GM21723 (cell line): ENCODE results near the gene THAP4.
"Not testable (repeated sequence)": the region's sequence is repeated elsewhere in the genome, so short reads cannot be mapped to it uniquely, and the experiment has no call there.

ENCODE experiments used
- ATAC-seq: cut with Tn5 transposase; IDR thresholded peaks from one replicate; pipeline ENCODE4 v1.9.1; 2021; ENCODE audit warnings: mild to moderate bottlenecking, moderate library complexity; ENCODE audit not compliant: unreplicated experiment

THAP4 gene

GRCh38 chr2:241590496-241591455, 46.2 kb downstream of the THAP4 start:
- not testable (repeated sequence) for ATAC-seq

DNA sequence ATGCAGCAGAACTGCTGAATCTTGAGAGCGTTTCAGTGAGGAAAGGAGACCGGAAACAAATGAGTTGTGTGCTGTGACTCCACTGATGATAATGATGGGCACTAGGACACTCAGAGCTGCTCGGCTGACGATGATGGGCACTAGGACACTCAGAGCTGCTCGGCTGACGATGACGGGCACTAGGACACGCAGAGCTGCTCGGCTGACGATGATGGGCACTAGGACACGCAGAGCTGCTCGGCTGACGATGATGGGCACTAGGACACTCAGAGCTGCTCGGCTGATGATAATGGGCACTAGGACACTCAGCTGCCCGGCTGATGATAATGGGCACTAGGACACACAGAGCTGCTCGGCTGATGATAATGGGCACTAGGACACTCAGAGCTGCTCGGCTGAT, 47.1 kb downstream of the THAP4 start:
- not testable (repeated sequence) for ATAC-seq

GRCh38 chr2:241586564-241587264, 50.2 kb downstream of the THAP4 start:
- no peak for ATAC-seq

DNA sequence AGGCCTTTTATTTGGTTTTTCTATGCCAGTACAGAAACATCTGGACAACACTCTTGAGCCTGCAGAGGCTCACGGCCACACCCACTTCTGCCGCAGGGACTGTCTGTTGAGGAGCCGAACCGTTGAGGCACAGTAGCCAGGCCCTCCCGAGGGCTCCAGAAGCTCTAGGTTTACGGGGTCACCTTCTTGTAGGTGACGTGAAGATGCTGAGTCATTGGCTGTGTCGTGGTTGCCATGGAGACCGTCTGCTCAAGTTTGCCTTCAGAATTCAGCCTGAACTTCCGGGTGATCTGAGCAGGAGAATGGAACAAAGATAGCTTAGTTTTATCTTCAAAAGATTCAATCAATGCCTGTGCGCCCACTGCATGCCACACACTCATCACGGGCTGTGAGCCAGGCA, 52.5 kb downstream of the THAP4 start:
- no peak for ATAC-seq

GRCh38 chr2:241582806-241583205, 54.2 kb downstream of the THAP4 start:
- no peak for ATAC-seq

GRCh38 chr2:241582328-241582727, 54.6 kb downstream of the THAP4 start:
- no peak for ATAC-seq

- no peak for ATAC-seq
Observed at GRCh38 chr2:241579281-241579680, 57.7 kb downstream of the THAP4 start.

DNA sequence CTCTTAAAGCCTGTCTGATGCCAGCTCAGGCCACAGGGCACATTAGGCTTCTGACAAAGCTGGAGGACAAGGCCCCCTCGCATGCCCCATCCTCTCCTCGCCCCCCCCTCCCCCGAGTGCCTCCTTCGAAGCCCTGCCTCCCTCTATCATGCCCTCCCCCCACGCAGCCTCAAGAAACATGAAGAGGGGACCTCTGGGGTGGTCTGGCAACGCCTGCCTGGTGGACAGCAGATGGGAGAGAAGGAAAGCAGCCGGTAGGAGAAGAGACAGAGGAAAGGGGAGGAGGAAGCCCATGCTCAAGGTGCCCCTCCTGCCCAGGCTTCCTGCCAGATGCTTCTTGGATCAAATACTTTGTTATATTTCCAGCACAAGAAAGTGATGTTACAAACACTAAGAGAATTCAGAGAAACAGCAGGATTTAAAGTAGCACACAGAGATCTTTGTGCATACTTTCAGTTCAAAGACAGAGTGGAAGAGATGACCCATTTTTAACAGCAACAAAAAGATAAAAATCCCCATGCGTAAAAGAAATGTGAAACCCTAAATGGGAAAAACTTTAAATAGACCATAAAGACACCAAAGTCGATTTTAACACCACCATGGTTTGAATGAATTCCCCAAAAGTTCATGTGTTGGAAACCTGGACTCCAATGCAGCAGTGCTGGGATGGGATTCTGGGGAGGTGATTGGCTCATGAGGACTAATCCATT, 59.4 kb downstream of the THAP4 start:
- ATAC-seq, result no peak

DNA sequence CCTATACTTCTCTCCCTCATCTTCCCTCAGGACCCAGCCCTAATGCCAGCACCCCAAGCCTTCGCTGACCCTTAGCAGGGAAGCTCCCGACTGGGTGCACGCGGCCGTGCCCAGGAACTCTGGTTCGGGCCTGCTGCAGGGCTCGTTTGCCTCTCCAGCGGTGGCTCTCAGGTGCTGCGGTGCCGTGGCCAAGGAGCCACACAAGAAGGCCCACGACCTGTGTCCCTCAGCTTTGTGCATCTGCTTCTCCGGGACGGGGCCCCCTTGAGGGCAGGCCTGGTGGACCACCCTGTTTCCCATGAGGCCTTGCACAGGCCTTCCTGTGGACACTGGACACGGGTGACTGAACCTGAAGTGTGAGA, 60.7 kb downstream of the THAP4 start:
- ATAC-seq, result no peak

DNA sequence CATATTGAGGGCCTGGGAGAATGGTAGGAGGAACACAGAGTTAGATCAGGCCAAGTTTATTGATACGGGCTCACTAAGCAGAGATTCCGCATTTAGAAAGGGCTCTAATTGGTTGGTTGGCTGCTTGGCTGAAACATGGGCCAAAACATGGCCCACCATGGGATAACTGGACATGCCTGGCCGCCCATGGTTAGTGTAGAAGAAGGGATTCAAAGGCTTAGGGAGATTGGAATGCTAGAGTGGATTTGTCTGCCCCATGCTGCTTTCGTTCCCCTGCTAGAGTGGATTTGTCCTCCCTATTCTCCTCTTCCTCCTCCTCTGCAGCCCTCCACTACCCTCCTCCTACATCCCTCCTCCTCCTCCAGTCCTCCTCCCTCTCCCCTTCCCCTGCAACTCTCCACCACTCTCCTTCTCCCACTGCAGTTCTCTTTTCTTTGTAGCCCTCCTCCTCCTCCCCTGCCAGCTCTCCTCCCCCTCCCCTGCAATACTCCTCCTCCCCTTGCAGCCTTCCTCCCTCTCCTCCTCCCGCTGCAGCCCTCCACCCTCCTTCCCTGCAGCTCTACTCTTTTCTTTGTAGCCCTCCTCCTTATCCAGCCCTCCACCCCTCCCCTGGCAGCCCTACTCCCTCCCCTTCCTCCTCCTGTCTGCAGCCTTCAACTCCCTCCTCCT, 61.2 kb downstream of the THAP4 start:
- ATAC-seq, result no peak

GRCh38 chr2:241574911-241575623, 61.9 kb downstream of the THAP4 start:
- no peak for ATAC-seq

- ATAC-seq, result no peak
Observed at GRCh38 chr2:241573741-241574140, 63.2 kb downstream of the THAP4 start.

DNA sequence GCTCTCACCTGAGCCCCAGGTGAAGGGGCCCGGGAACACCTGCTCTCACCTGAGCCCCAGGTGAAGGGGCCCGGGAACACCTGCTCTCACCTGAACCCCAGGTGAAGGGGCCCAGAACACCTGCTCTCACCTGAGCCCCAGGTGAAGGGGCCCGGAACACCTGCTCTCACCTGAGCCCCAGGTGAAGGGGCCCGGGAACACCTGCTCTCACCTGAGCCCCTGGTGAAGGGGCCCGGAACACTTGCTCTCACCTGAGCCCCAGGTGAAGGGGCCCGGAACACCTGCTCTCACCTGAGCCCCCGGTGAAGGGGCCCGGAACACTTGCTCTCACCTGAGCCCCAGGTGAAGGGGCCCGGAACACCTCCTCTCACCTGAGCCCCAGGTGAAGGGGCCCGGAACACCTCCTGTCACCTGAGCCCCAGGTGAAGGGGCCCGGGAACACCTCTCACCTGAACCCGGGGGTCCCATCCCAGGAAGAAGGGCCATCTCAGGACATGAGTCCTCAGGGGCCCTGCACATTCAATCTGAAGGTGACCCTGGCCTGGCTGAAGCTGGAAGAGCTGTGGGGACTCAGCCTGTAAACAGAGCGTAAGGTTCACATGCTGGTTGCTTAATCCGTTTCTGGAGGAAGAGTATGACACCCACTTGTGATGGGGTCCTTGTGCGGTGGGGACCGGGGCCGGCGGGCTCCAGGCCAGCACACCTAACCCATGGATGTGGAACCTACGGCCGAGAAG, 63.9 kb downstream of the THAP4 start:
- ATAC-seq, result not testable (repeated sequence)

DNA sequence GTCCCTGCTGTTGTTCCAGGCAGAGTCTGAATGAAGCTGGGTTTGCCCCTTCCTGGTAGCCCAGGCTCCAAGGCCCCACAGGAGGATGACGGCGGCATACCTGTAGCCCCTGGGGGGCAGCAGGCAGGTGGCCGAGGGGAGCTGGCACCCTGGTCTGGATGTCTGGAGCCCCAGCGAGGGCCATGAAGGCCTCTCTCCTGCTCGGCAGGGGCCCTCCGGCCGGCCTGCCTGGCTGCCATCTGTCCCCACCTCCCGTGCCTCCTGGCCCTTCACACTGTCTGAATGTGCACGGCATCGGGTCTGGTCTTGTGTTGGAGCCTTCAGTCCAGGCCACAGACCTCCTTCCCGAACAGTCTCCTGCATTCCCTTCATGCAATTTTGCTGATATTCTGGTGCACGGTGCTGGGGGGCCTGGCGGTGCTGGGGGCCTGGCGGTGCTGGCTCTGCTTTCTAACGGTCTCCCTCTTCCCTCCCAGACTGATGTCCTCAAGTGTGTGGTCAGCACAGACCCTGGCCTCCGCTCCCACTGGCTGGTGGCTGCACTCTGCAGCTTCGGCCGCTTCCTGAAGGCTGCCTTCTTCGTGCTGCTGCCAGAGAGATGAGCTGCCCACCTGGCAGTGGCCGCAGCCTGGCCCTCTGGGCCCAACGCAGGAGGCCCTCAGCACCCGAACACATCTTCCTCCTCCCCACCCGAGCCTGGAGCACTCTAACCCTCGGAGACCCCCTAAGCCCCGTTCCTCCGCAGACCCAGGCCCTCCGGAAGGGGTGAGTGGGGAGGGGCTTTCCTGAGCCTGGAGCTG, 64.9 kb downstream of the THAP4 start:
- no peak for ATAC-seq

- ATAC-seq, result no peak
Observed at GRCh38 chr2:241570961-241571581, 65.9 kb downstream of the THAP4 start.

DNA sequence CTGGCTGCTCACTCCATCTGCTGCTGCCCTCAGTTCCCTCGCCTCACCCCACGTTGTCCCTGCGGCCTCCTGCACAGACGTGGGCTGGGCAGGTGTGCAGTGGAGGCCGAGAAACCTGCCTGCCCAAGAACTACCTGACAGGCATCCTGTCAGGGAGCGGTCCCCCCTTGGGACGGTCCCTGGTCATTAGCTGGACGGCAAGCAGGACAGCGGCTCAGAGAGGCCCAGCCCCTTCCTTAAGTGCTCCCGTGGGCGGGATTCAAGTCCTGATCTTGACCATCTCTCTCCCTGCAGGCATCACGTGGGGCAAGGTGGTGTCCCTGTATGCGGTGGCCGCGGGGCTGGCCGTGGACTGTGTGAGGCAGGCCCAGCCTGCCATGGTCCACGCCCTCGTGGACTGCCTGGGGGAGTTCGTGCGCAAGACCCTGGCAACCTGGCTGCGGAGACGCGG, 67.1 kb downstream of the THAP4 start:
- no peak for ATAC-seq

GRCh38 chr2:241568726-241569125, 68.2 kb downstream of the THAP4 start:
- no peak for ATAC-seq

GRCh38 chr2:241567776-241568175, 69.2 kb downstream of the THAP4 start:
- no peak for ATAC-seq
